Transverse colon (tissue), 4 donors: ENCODE measurements around the gene TMEM266.

ENCODE experiments used
- CTCF ChIP-seq, 5 experiments: fragments of 200-600 bp in 3 of 5; fragments of 450-650 bp in 2 of 5; sonication (generic) in 3 of 5; IDR thresholded peaks; 1 replicate in 2 of 5; 2 replicates in 3 of 5; pipeline ENCODE4 v1.5.1; 2016 to 2017; ENCODE audit warnings: antibody characterized with exemption in 5 of 5, inconsistent platforms in 3 of 5, mild to moderate bottlenecking in 2 of 5, moderate library complexity in 1 of 5
- EP300 ChIP-seq: sonication (generic); formaldehyde crosslinking; IDR thresholded peaks from one replicate; pipeline ENCODE4 v1.6.1; 2017; ENCODE audit warnings: antibody characterized with exemption, low read depth
- POLR2A ChIP-seq: fragments of 450-650 bp; IDR thresholded peaks from one replicate; pipeline ENCODE4 v1.6.1; 2016; ENCODE audit warnings: antibody characterized with exemption, mild to moderate bottlenecking, moderate library complexity
- POLR2AphosphoS5 ChIP-seq, 3 donors: sonication (generic); formaldehyde crosslinking; IDR thresholded peaks; one replicate each; pipeline ENCODE4 v1.6.1; 2016; ENCODE audit warnings: antibody characterized with exemption in 3 of 3

- TF ChIP-seq POLR2AphosphoS5 (IDR thresholded peaks at IDR 0.05) (no peak), POLR2A (no peak), CTCF (IDR thresholded peaks at IDR 0.05) (no peak), EP300 (no peak)
These were observed 87.0 kb downstream of the TMEM266 start for GRCh38 chr15:76146812-76147211.
